SH-SY5Y (cell line): ENCODE data around the gene KCTD11.

Experiments
- GATA2 ChIP-seq: IDR thresholded peaks from 2 replicates; pipeline ENCODE4 v1.6.1; 2011; ENCODE audit warnings: mild to moderate bottlenecking, low read depth, low read length
- GATA3 ChIP-seq: IDR thresholded peaks from 2 replicates; pipeline ENCODE4 v1.6.1; 2011; ENCODE audit warnings: low read depth, mild to moderate bottlenecking, low read length, moderate library complexity

GRCh38 chr17:7308625-7309433 lies 43.1 kb upstream of the KCTD11 start:
- TF ChIP-seq GATA2 (no peak), GATA3 (no peak)
